PC-9 (cell line): ENCODE measurements around the gene UBA5. TPM values are rescaled to one million over a fixed set of nuclear protein-coding genes. Genes with fewer than 3 reads are reported as not detected.

Experiments used
- BruUV-seq: library from RNA; stranded (reverse); fragments of 400-500 nt; replicated peaks from 2 replicates; lab custom pipeline; 2021; lab: Mats Ljungman, UMichigan
- CTCF ChIA-PET: fragments of 300-600 bp; sonication (Branson Sonifier 250); formaldehyde crosslinking; loops from one replicate; lab custom pipeline; 2022; ENCODE audit warnings: antibody characterized with exemption; lab: Charles Lee
- POLR2A ChIA-PET: fragments of 300-600 bp; sonication (Branson Sonifier 250); formaldehyde crosslinking; loops from one replicate; lab custom pipeline; 2022; ENCODE audit warnings: antibody characterized with exemption; ENCODE audit not compliant: unreplicated experiment; lab: Charles Lee
- DNase-seq, 2 experiments: peaks; one replicate each; pipeline versions ENCODE4 v3.0.0 to v3.0.0-alpha.2; 2015 to 2022; ENCODE audit warnings: mixed read lengths in 1 of 2
- H2AFZ ChIP-seq: fragments of 200-600 bp; sonication (generic); 2 replicates; pipeline ENCODE4 v1.8.1; 2017; ENCODE audit warnings: antibody characterized with exemption
- H3F3A ChIP-seq: fragments of 200-600 bp; sonication (generic); 2 replicates; pipeline ENCODE4 v1.8.1; 2017; ENCODE audit warnings: antibody characterized with exemption, mild to moderate bottlenecking, low read depth; ENCODE audit not compliant: insufficient read depth
- H3K27ac ChIP-seq: fragments of 200-600 bp; sonication (generic); 2 replicates; pipeline ENCODE4 v1.6.1; 2016; ENCODE audit warnings: mixed run types
- H3K27me3 ChIP-seq: fragments of 200-600 bp; sonication (generic); 2 replicates; pipeline ENCODE4 v1.6.1; 2016; ENCODE audit warnings: low read depth, mixed run types; ENCODE audit not compliant: insufficient read depth
- H3K36me3 ChIP-seq: fragments of 200-600 bp; sonication (generic); 2 replicates; pipeline ENCODE4 v1.6.1; 2016; ENCODE audit warnings: low read depth, mixed run types
- H3K4me1 ChIP-seq: fragments of 200-600 bp; sonication (generic); replicated peaks from 2 replicates; pipeline ENCODE4 v1.6.1; 2016; ENCODE audit warnings: mixed run types; ENCODE audit not compliant: insufficient read depth
- H3K4me2 ChIP-seq: fragments of 200-600 bp; sonication (generic); 2 replicates; pipeline ENCODE4 v1.6.1; 2017; ENCODE audit warnings: mixed run types
- H3K4me3 ChIP-seq: fragments of 200-600 bp; sonication (generic); 2 replicates; pipeline ENCODE4 v1.6.1; 2016; ENCODE audit warnings: mixed run types
- H3K79me2 ChIP-seq: fragments of 200-600 bp; sonication (generic); 2 replicates; pipeline ENCODE4 v1.6.1; 2017; ENCODE audit warnings: low read depth, mixed run types
- H3K9me2 ChIP-seq: fragments of 200-600 bp; sonication (generic); 2 replicates; pipeline ENCODE4 v1.8.1; 2017; ENCODE audit warnings: mild to moderate bottlenecking; ENCODE audit not compliant: insufficient read depth
- H3K9me3 ChIP-seq: fragments of 200-600 bp; sonication (generic); 2 replicates; pipeline ENCODE4 v1.8.1; 2016; ENCODE audit warnings: low read depth; ENCODE audit not compliant: insufficient read depth
- H4K20me1 ChIP-seq: fragments of 200-600 bp; sonication (generic); 2 replicates; pipeline ENCODE4 v1.8.1; 2017; ENCODE audit not compliant: insufficient read depth
- EZH2 ChIP-seq: fragments of 200-600 bp; sonication (generic); IDR thresholded peaks from 2 replicates; pipeline ENCODE4 v1.8.0; 2017; ENCODE audit warnings: antibody characterized with exemption, low read depth
- intact Hi-C: fragments of 100-400 bp; cut with micrococcal nuclease; formaldehyde crosslinking; loops from one replicate; pipeline ENCODE4 v1.10.0; 2022; ENCODE audit not compliant: unreplicated experiment
- total RNA-seq: library from RNA; stranded (reverse); gene quantifications from 2 replicates; pipeline ENCODE4 v1.2.3, GENCODE V29; 2021
- TF ChIP-seq, protein P1 (sequence below): fragments of 200-600 bp; sonication (generic); conservative IDR thresholded peaks from 2 replicates; pipeline ENCODE4 v1.6.1; 2017; ENCODE audit warnings: mixed run types, antibody characterized with exemption, mild to moderate bottlenecking, moderate library complexity

The UBA5 gene
- total RNA-seq, 1 experiment from 2014 or later = 41.6 TPM

DNA sequence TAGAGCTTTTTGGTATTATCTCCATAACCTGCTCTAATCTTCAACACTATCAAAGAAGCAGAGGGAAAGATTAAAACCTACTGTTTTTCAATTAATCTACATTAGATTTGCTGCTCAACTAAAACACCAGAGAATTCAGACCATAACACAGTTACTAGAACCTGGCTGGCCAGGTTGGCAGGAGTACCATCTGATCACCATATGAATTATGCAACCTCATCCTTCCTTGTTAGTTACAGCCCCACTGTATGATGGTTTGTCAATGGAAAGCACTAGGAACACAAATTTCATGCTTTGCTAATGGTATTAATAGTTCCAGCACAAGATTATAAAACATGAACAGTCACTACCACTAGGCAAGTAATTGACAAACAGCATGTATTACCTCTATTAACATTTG, 56.2 kb downstream of the UBA5 start:
- Histone ChIP-seq H2AFZ (no peak overlapping the region), H3F3A (no peaks in the 10 kb centered on the region), H3K4me1 (peaks cover 6% of the 10 kb centered on the region), H3K9me2 (no peaks in the 10 kb centered on the region), H3K27ac (no peak overlapping the region), H3K4me2 (no peak overlapping the region), H3K79me2 (peaks cover 12% of the 10 kb centered on the region; the same call in 1 of the 2 replicates), H4K20me1 (no peaks in the 10 kb centered on the region), H3K9me3 (no peaks in the 10 kb centered on the region), H3K36me3 (no peaks in the 10 kb centered on the region), H3K27me3 (no peaks in the 10 kb centered on the region), H3K4me3 (no peak overlapping the region)
- intact Hi-C loops = no loop called here
- BruUV-seq = no TSS peak
- POLR2A ChIA-PET = no interaction called here
- CTCF ChIA-PET = no interaction called here
- no peak for TF ChIP-seq EZH2
- TF ChIP-seq, protein P1, sequence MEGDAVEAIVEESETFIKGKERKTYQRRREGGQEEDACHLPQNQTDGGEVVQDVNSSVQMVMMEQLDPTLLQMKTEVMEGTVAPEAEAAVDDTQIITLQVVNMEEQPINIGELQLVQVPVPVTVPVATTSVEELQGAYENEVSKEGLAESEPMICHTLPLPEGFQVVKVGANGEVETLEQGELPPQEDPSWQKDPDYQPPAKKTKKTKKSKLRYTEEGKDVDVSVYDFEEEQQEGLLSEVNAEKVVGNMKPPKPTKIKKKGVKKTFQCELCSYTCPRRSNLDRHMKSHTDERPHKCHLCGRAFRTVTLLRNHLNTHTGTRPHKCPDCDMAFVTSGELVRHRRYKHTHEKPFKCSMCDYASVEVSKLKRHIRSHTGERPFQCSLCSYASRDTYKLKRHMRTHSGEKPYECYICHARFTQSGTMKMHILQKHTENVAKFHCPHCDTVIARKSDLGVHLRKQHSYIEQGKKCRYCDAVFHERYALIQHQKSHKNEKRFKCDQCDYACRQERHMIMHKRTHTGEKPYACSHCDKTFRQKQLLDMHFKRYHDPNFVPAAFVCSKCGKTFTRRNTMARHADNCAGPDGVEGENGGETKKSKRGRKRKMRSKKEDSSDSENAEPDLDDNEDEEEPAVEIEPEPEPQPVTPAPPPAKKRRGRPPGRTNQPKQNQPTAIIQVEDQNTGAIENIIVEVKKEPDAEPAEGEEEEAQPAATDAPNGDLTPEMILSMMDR = no peak
- DNase-seq = no peak

GRCh38 chr3:132720228-132720627, 60.1 kb downstream of the UBA5 start:
- Histone ChIP-seq H4K20me1 (no peaks in the 10 kb centered on the region), H3F3A (peaks cover 11% of the 10 kb centered on the region; the same call in 1 of the 2 replicates), H3K9me3 (no peaks in the 10 kb centered on the region), H3K36me3 (no peaks in the 10 kb centered on the region), H3K4me2 (peak overlapping the region; percentile 87; the same call in 1 of the 2 replicates), H3K9me2 (no peaks in the 10 kb centered on the region), H3K27ac (no peak overlapping the region), H3K79me2 (peaks cover 15% of the 10 kb centered on the region; the same call in 1 of the 2 replicates), H2AFZ (no peak overlapping the region), H3K27me3 (no peaks in the 10 kb centered on the region), H3K4me1 (peaks cover 13% of the 10 kb centered on the region), H3K4me3 (no peak overlapping the region)
- POLR2A ChIA-PET = no interaction called here
- DNase-seq = no peak
- intact Hi-C loops = loop anchor here (5.0 to 10.0 kb wide), 5 partner anchors 945 to 1767 kb away; partner anchors contain the start of genes ANAPC13, CEP63, SRPRB and TOPBP1
- no TSS peak for BruUV-seq
- CTCF ChIA-PET = no interaction called here
- no peak for TF ChIP-seq EZH2
- TF ChIP-seq, protein P1 = no peak

GRCh38 chr3:132721479-132722164, 61.5 kb downstream of the UBA5 start:
- peaks cover 15% of the 10 kb centered on the region; the same call in 1 of the 2 replicates for H3K79me2 ChIP-seq
- H3K4me3 ChIP-seq = peak overlapping the region; percentile 69
- H3K27me3 ChIP-seq = no peaks in the 10 kb centered on the region
- H3K4me1 ChIP-seq = peaks cover 13% of the 10 kb centered on the region
- ChIA-PET POLR2A (interaction anchor here (0.5 kb wide), 1 partner anchor 702 kb away, joined by 8 read pairs; no protein-coding TSS in a partner anchor), CTCF (no interaction called here)
- H3K9me2 ChIP-seq = no peaks in the 10 kb centered on the region
- no peaks in the 10 kb centered on the region for H3K9me3 ChIP-seq
- peak in 1 of 2 experiments; percentile 67 for DNase-seq
- intact Hi-C loops = loop anchor here (2.0 to 10.0 kb wide), 6 partner anchors 851 to 1766 kb away; partner anchors contain the start of genes ANAPC13, CDV3, CEP63 and SRPRB
- H3K4me2 ChIP-seq = peak overlapping the region; percentile 87
- H4K20me1 ChIP-seq = no peaks in the 10 kb centered on the region
- peaks cover 11% of the 10 kb centered on the region; the same call in 1 of the 2 replicates for H3F3A ChIP-seq
- TSS peak; percentile 65 for BruUV-seq
- no peaks in the 10 kb centered on the region for H3K36me3 ChIP-seq
- no peak for TF ChIP-seq EZH2
- TF ChIP-seq, protein P1 = peak; percentile 4; the same call in 1 of the 2 replicates
- peak overlapping the region; percentile 85 for H2AFZ ChIP-seq
- peak overlapping the region; percentile 33 for H3K27ac ChIP-seq
